ENCODE data around the gene ST14.

- TF ChIP-seq, protein P1, sequence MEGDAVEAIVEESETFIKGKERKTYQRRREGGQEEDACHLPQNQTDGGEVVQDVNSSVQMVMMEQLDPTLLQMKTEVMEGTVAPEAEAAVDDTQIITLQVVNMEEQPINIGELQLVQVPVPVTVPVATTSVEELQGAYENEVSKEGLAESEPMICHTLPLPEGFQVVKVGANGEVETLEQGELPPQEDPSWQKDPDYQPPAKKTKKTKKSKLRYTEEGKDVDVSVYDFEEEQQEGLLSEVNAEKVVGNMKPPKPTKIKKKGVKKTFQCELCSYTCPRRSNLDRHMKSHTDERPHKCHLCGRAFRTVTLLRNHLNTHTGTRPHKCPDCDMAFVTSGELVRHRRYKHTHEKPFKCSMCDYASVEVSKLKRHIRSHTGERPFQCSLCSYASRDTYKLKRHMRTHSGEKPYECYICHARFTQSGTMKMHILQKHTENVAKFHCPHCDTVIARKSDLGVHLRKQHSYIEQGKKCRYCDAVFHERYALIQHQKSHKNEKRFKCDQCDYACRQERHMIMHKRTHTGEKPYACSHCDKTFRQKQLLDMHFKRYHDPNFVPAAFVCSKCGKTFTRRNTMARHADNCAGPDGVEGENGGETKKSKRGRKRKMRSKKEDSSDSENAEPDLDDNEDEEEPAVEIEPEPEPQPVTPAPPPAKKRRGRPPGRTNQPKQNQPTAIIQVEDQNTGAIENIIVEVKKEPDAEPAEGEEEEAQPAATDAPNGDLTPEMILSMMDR (optimal IDR thresholded peaks at IDR 0.05 in 1 of 3, IDR thresholded peaks at IDR 0.05 in 1 of 3, conservative IDR thresholded peaks at IDR 0.05 in 1 of 3; ENCODE audit: extremely low read depth in 1 of 3, insufficient read depth in 2 of 3, low read length in 3 of 3) = no peak
- no peak for TF ChIP-seq EZH2 (IDR thresholded peaks at IDR 0.05; ENCODE audit: low read length)
These were observed 41.4 kb downstream of the ST14 start for GRCh38 chr11:130201026-130201425.

All from keratinocyte (primary cell).